Erythroblast (primary cell): ENCODE results near the gene KIAA1614.

Experiments used
- GATA1 ChIP-seq: IDR thresholded peaks from 2 replicates; pipeline ENCODE4 v1.6.1; 2011; ENCODE audit warnings: low read depth, mild to moderate bottlenecking, control low read depth, low read length, moderate library complexity
- POLR2A ChIP-seq: IDR thresholded peaks from 2 replicates; pipeline ENCODE4 v1.6.1; 2011; ENCODE audit warnings: mild to moderate bottlenecking, low read length

GRCh38 chr1:180899262-180899661 is 13.4 kb upstream of the KIAA1614 start:
- TF ChIP-seq POLR2A (no peak), GATA1 (no peak)
